ENCODE results near the gene CTNND2.

DNA sequence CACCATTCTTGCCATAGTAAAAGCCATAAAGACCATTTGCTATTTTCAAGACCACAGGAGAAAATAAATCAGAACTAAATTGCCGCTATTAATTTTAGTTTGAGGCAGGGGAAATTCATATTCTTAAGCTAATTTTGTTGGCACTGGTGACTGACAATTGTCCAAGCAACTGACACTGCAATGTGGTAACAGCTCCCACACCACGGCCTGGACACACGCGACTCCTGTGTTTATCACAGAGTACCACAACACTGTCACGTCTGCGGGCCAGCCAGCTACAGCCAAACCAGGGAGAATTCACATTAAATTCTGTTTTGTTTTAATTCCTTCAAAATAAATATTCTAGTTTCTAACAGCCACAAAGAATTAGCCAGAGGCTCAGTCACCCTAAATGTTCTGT is 481.9 kb downstream of the CTNND2 start:
- TF ChIP-seq POLR2A (IDR thresholded peaks at IDR 0.05) (no peak), POLR2AphosphoS5 (IDR thresholded peaks at IDR 0.05) (no peak)
- TF ChIP-seq, protein P1, sequence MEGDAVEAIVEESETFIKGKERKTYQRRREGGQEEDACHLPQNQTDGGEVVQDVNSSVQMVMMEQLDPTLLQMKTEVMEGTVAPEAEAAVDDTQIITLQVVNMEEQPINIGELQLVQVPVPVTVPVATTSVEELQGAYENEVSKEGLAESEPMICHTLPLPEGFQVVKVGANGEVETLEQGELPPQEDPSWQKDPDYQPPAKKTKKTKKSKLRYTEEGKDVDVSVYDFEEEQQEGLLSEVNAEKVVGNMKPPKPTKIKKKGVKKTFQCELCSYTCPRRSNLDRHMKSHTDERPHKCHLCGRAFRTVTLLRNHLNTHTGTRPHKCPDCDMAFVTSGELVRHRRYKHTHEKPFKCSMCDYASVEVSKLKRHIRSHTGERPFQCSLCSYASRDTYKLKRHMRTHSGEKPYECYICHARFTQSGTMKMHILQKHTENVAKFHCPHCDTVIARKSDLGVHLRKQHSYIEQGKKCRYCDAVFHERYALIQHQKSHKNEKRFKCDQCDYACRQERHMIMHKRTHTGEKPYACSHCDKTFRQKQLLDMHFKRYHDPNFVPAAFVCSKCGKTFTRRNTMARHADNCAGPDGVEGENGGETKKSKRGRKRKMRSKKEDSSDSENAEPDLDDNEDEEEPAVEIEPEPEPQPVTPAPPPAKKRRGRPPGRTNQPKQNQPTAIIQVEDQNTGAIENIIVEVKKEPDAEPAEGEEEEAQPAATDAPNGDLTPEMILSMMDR (IDR thresholded peaks at IDR 0.05 in 8 of 11, conservative IDR thresholded peaks at IDR 0.05 in 3 of 11): no peak
